ENCODE results near the gene AMIGO3.
"Not testable (repeated sequence)": the region's sequence is repeated elsewhere in the genome, so short reads cannot be mapped to it uniquely, and the experiment has no call there.

GRCh38 chr3:49690856-49691255 is 28.6 kb downstream of the AMIGO3 start:
- TF ChIP-seq POLR2AphosphoS2 (IDR thresholded peaks at IDR 0.05; ENCODE audit: low read depth, low read length); POLR2AphosphoS5 (IDR thresholded peaks at IDR 0.05; ENCODE audit: low read length); SREBF2 (IDR thresholded peaks at IDR 0.05; ENCODE audit: low read length); SUZ12 (IDR thresholded peaks at IDR 0.05; ENCODE audit: unreplicated experiment); MTA3 (IDR thresholded peaks at IDR 0.05; ENCODE audit: borderline replicate concordance, low read length); TARDBP (IDR thresholded peaks at IDR 0.05; ENCODE audit: borderline replicate concordance); POLR2A (IDR thresholded peaks at IDR 0.05; ENCODE audit: low read depth, low read length): not testable (repeated sequence)
- TF ChIP-seq, protein P1, sequence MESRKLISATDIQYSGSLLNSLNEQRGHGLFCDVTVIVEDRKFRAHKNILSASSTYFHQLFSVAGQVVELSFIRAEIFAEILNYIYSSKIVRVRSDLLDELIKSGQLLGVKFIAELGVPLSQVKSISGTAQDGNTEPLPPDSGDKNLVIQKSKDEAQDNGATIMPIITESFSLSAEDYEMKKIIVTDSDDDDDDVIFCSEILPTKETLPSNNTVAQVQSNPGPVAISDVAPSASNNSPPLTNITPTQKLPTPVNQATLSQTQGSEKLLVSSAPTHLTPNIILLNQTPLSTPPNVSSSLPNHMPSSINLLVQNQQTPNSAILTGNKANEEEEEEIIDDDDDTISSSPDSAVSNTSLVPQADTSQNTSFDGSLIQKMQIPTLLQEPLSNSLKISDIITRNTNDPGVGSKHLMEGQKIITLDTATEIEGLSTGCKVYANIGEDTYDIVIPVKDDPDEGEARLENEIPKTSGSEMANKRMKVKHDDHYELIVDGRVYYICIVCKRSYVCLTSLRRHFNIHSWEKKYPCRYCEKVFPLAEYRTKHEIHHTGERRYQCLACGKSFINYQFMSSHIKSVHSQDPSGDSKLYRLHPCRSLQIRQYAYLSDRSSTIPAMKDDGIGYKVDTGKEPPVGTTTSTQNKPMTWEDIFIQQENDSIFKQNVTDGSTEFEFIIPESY (IDR thresholded peaks at IDR 0.05): not testable (repeated sequence)

Measured in GM12878 (cell line).